ENCODE data around the gene MAPK8IP3.

MAPK8IP3 gene

GRCh38 chr16:1775006-1775845 is 69.2 kb downstream of the MAPK8IP3 start:
- H2AFZ ChIP-seq (ENCODE audit: low read length), result no peak overlapping the region
- no peak overlapping the region for H3K4ac ChIP-seq (ENCODE audit: low read length)
- H4K91ac ChIP-seq (ENCODE audit: low read depth, low read length, poor library complexity), result no peak overlapping the region
- H4K8ac ChIP-seq (ENCODE audit: low read depth, low read length), result no peak overlapping the region
- DNase-seq (ENCODE audit: low spot score), result no peak
- peaks cover 31 to 65% of the 10 kb centered on the region in 2 donors for H3K36me3 ChIP-seq (replicated peaks in 1 of 2; ENCODE audit: control insufficient read depth in 2 of 2, insufficient read depth in 2 of 2, low read length in 2 of 2)
- no peak overlapping the region for H3K4me2 ChIP-seq (ENCODE audit: insufficient read depth, low read length, poor library complexity, severe bottlenecking)
- H3K23ac ChIP-seq (ENCODE audit: low read depth, low read length, poor library complexity), result peak overlapping the region; percentile 31
- peak overlapping the region; percentile 44 for H3K9ac ChIP-seq (ENCODE audit: low read depth, low read length, poor library complexity)
- peaks cover 35% of the 10 kb centered on the region for H3K79me1 ChIP-seq (ENCODE audit: low read depth, low read length)
- H3K14ac ChIP-seq (ENCODE audit: low read length), result no peak overlapping the region
- WGBS, 2 donors (ENCODE audit: extremely low coverage in 2 of 2, insufficient read length in 2 of 2, insufficient replicate concordance in 1 of 2), result no CpG with 5 or more reads among the region's 30 CpGs
- H3K18ac ChIP-seq (ENCODE audit: low read length), result no peak overlapping the region
- no peak overlapping the region for H2BK12ac ChIP-seq (ENCODE audit: low read length)
- no peak overlapping the region for H2BK15ac ChIP-seq (ENCODE audit: low read length)
- H3K27me3 ChIP-seq (ENCODE audit: control insufficient read depth in 3 of 3, insufficient read depth in 3 of 3, low read depth in 1 of 3, low read length in 3 of 3), result no peaks in the 10 kb centered on the region
- no peak overlapping the region for H2BK120ac ChIP-seq (ENCODE audit: low read depth, low read length)
- H3K27ac ChIP-seq (replicated peaks; ENCODE audit: low read length), result no peak overlapping the region
- peaks cover 12% of the 10 kb centered on the region in 2 donors for H3K4me1 ChIP-seq (ENCODE audit: control insufficient read depth in 2 of 2, insufficient read depth in 1 of 2, low read depth in 1 of 2, low read length in 2 of 2)
- peak overlapping the region; percentile 9 to 99 for H3K4me3 ChIP-seq (ENCODE audit: low read length in 2 of 2)
- H2BK5ac ChIP-seq (ENCODE audit: low read length), result peak overlapping the region; percentile 66
- peak overlapping the region; percentile 63 for H2AK5ac ChIP-seq (ENCODE audit: low read depth, low read length)
- no peaks in the 10 kb centered on the region for H3K9me3 ChIP-seq (replicated peaks in 1 of 2; ENCODE audit: control insufficient read depth in 2 of 2, insufficient read depth in 1 of 2, low read depth in 1 of 2, low read length in 2 of 2)

DNA sequence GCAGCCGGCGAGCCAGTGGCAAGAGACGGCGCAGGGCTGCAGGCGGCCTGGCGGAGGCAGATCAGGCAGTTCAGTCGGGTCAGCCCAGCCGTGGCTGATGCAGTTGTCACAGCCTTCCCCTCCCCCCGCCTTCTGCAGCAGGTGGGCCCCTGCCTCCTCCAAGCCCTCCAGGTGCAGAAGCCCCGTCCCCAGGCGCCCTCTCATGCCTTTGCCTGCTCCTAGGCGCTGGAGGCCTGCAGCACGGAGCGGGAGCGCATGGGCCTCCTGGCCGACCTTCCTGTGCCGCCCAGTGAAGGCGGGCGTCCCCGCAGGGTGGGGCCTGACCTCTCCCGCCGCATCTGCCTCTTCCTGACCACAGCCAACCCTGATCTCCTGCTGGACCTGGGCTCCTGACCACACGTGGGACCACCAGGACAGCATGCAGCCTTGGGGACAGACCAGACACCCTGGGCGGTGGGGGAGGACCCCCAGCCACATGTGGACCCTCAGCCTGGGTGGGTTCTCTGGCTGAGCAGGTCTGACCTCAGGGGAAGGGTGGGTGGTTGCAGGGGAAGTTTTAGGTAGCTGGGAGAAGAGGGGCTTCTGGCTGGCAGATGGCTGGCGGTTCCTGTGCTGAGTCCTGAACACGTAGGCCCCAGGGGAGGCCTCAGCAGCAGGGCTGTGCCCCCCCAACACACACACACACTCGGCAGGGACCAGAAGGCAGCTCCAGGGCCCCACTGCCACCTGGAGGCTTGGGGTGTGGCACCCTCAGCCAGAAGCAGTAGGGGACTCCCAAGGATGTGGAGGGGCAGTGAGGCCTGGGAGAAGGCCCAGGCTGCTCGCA is 70.1 kb downstream of the MAPK8IP3 start:
- no CpG with 5 or more reads among the region's 28 CpGs for WGBS, 2 donors (ENCODE audit: extremely low coverage in 2 of 2, insufficient read length in 2 of 2, insufficient replicate concordance in 1 of 2)

GRCh38 chr16:1776672-1776955 is 70.6 kb downstream of the MAPK8IP3 start:
- DNase-seq (ENCODE audit: low spot score), result no peak
- no peak overlapping the region for H2AFZ ChIP-seq (ENCODE audit: low read length)
- no peak overlapping the region for H2BK15ac ChIP-seq (ENCODE audit: low read length)
- no peaks in the 10 kb centered on the region for H3K27me3 ChIP-seq (ENCODE audit: control insufficient read depth in 3 of 3, insufficient read depth in 3 of 3, low read depth in 1 of 3, low read length in 3 of 3)
- H3K36me3 ChIP-seq (replicated peaks in 1 of 2; ENCODE audit: control insufficient read depth in 2 of 2, insufficient read depth in 2 of 2, low read length in 2 of 2), result peaks cover 32 to 70% of the 10 kb centered on the region in 2 donors
- no peak overlapping the region for H3K27ac ChIP-seq (replicated peaks; ENCODE audit: low read length)
- no peak overlapping the region for H3K14ac ChIP-seq (ENCODE audit: low read length)
- H3K4me1 ChIP-seq (ENCODE audit: control insufficient read depth in 2 of 2, insufficient read depth in 1 of 2, low read depth in 1 of 2, low read length in 2 of 2), result peaks cover 12 to 17% of the 10 kb centered on the region in 2 donors
- H3K9ac ChIP-seq (ENCODE audit: low read depth, low read length, poor library complexity), result no peak overlapping the region
- H3K79me1 ChIP-seq (ENCODE audit: low read depth, low read length), result peaks cover 39% of the 10 kb centered on the region
- H3K18ac ChIP-seq (ENCODE audit: low read length), result no peak overlapping the region
- H3K4me3 ChIP-seq (ENCODE audit: low read length in 2 of 2), result no peak overlapping the region
- H2BK12ac ChIP-seq (ENCODE audit: low read length), result no peak overlapping the region
- no peak overlapping the region for H3K4ac ChIP-seq (ENCODE audit: low read length)
- no peak overlapping the region for H2BK120ac ChIP-seq (ENCODE audit: low read depth, low read length)
- no peak overlapping the region for H3K4me2 ChIP-seq (ENCODE audit: insufficient read depth, low read length, poor library complexity, severe bottlenecking)
- no CpG with 5 or more reads among the region's 13 CpGs for WGBS, 2 donors (ENCODE audit: extremely low coverage in 2 of 2, insufficient read length in 2 of 2, insufficient replicate concordance in 1 of 2)
- H2BK5ac ChIP-seq (ENCODE audit: low read length), result no peak overlapping the region
- no peak overlapping the region for H4K8ac ChIP-seq (ENCODE audit: low read depth, low read length)
- H3K23ac ChIP-seq (ENCODE audit: low read depth, low read length, poor library complexity), result peak overlapping the region; percentile 85
- H2AK5ac ChIP-seq (ENCODE audit: low read depth, low read length), result no peak overlapping the region
- H4K91ac ChIP-seq (ENCODE audit: low read depth, low read length, poor library complexity), result no peak overlapping the region
- H3K9me3 ChIP-seq (replicated peaks in 1 of 2; ENCODE audit: control insufficient read depth in 2 of 2, insufficient read depth in 1 of 2, low read depth in 1 of 2, low read length in 2 of 2), result no peaks in the 10 kb centered on the region

More for the DNA sequence above, 70.1 kb downstream of the MAPK8IP3 start:
- no peak overlapping the region for H2BK15ac ChIP-seq (ENCODE audit: low read length)
- H3K14ac ChIP-seq (ENCODE audit: low read length), result no peak overlapping the region
- H3K4me2 ChIP-seq (ENCODE audit: insufficient read depth, low read length, poor library complexity, severe bottlenecking), result no peak overlapping the region
- H2AFZ ChIP-seq (ENCODE audit: low read length), result no peak overlapping the region
- H2AK5ac ChIP-seq (ENCODE audit: low read depth, low read length), result no peak overlapping the region
- H4K91ac ChIP-seq (ENCODE audit: low read depth, low read length, poor library complexity), result no peak overlapping the region
- H3K4me3 ChIP-seq (ENCODE audit: low read length in 2 of 2), result no peak overlapping the region
- H3K23ac ChIP-seq (ENCODE audit: low read depth, low read length, poor library complexity), result peak overlapping the region; percentile 91
- H4K8ac ChIP-seq (ENCODE audit: low read depth, low read length), result no peak overlapping the region
- H3K9ac ChIP-seq (ENCODE audit: low read depth, low read length, poor library complexity), result peak overlapping the region; percentile 44
- peaks cover 9 to 14% of the 10 kb centered on the region in 2 donors for H3K4me1 ChIP-seq (ENCODE audit: control insufficient read depth in 2 of 2, insufficient read depth in 1 of 2, low read depth in 1 of 2, low read length in 2 of 2)
- no peak overlapping the region for H3K27ac ChIP-seq (replicated peaks; ENCODE audit: low read length)
- no peaks in the 10 kb centered on the region for H3K27me3 ChIP-seq (ENCODE audit: control insufficient read depth in 3 of 3, insufficient read depth in 3 of 3, low read depth in 1 of 3, low read length in 3 of 3)
- peaks cover 32 to 69% of the 10 kb centered on the region in 2 donors for H3K36me3 ChIP-seq (replicated peaks in 1 of 2; ENCODE audit: control insufficient read depth in 2 of 2, insufficient read depth in 2 of 2, low read length in 2 of 2)
- H3K79me1 ChIP-seq (ENCODE audit: low read depth, low read length), result peaks cover 35% of the 10 kb centered on the region
- no peak overlapping the region for H2BK12ac ChIP-seq (ENCODE audit: low read length)
- H2BK5ac ChIP-seq (ENCODE audit: low read length), result peak overlapping the region; percentile 66
- H3K18ac ChIP-seq (ENCODE audit: low read length), result no peak overlapping the region
- no peak overlapping the region for H3K4ac ChIP-seq (ENCODE audit: low read length)
- no peaks in the 10 kb centered on the region for H3K9me3 ChIP-seq (replicated peaks in 1 of 2; ENCODE audit: control insufficient read depth in 2 of 2, insufficient read depth in 1 of 2, low read depth in 1 of 2, low read length in 2 of 2)
- no peak for DNase-seq (ENCODE audit: low spot score)
- H2BK120ac ChIP-seq (ENCODE audit: low read depth, low read length), result no peak overlapping the region

- no peak overlapping the region for H3K4me3 ChIP-seq (ENCODE audit: low read length in 2 of 2)
- no CpG with 5 or more reads among the region's 22 CpGs for WGBS, 2 donors (ENCODE audit: extremely low coverage in 2 of 2, insufficient read length in 2 of 2, insufficient replicate concordance in 1 of 2)
- no peak overlapping the region for H3K4ac ChIP-seq (ENCODE audit: low read length)
- H2AFZ ChIP-seq (ENCODE audit: low read length), result no peak overlapping the region
- no peak overlapping the region for H4K8ac ChIP-seq (ENCODE audit: low read depth, low read length)
- no peak overlapping the region for H4K91ac ChIP-seq (ENCODE audit: low read depth, low read length, poor library complexity)
- H3K27me3 ChIP-seq (ENCODE audit: control insufficient read depth in 3 of 3, insufficient read depth in 3 of 3, low read depth in 1 of 3, low read length in 3 of 3), result no peaks in the 10 kb centered on the region
- H3K79me1 ChIP-seq (ENCODE audit: low read depth, low read length), result peaks cover 39% of the 10 kb centered on the region
- H2BK5ac ChIP-seq (ENCODE audit: low read length), result no peak overlapping the region
- no peak overlapping the region for H3K4me2 ChIP-seq (ENCODE audit: insufficient read depth, low read length, poor library complexity, severe bottlenecking)
- peaks cover 32 to 67% of the 10 kb centered on the region in 2 donors for H3K36me3 ChIP-seq (replicated peaks in 1 of 2; ENCODE audit: control insufficient read depth in 2 of 2, insufficient read depth in 2 of 2, low read length in 2 of 2)
- no peak overlapping the region for H3K9ac ChIP-seq (ENCODE audit: low read depth, low read length, poor library complexity)
- no peak for DNase-seq (ENCODE audit: low spot score)
- no peak overlapping the region for H2BK120ac ChIP-seq (ENCODE audit: low read depth, low read length)
- H2BK15ac ChIP-seq (ENCODE audit: low read length), result no peak overlapping the region
- peak overlapping the region; percentile 61 for H2AK5ac ChIP-seq (ENCODE audit: low read depth, low read length)
- no peak overlapping the region for H3K27ac ChIP-seq (replicated peaks; ENCODE audit: low read length)
- H3K9me3 ChIP-seq (replicated peaks in 1 of 2; ENCODE audit: control insufficient read depth in 2 of 2, insufficient read depth in 1 of 2, low read depth in 1 of 2, low read length in 2 of 2), result no peaks in the 10 kb centered on the region
- peaks cover 10 to 16% of the 10 kb centered on the region in 2 donors for H3K4me1 ChIP-seq (ENCODE audit: control insufficient read depth in 2 of 2, insufficient read depth in 1 of 2, low read depth in 1 of 2, low read length in 2 of 2)
- no peak overlapping the region for H2BK12ac ChIP-seq (ENCODE audit: low read length)
- H3K23ac ChIP-seq (ENCODE audit: low read depth, low read length, poor library complexity), result peak overlapping the region; percentile 85
- no peak overlapping the region for H3K18ac ChIP-seq (ENCODE audit: low read length)
- H3K14ac ChIP-seq (ENCODE audit: low read length), result no peak overlapping the region
Measured at GRCh38 chr16:1776991-1777374, 71.0 kb downstream of the MAPK8IP3 start.

All from neuronal stem cell (in vitro differentiated cells).